ENCODE measurements around the gene CTDP1.
"Not testable (repeated sequence)": the region's sequence is repeated elsewhere in the genome, so short reads cannot be mapped to it uniquely, and the experiment has no call there.

The CTDP1 gene

GRCh38 chr18:79748321-79749180 lies 68.9 kb downstream of the CTDP1 start:
- TF ChIP-seq, protein P1, sequence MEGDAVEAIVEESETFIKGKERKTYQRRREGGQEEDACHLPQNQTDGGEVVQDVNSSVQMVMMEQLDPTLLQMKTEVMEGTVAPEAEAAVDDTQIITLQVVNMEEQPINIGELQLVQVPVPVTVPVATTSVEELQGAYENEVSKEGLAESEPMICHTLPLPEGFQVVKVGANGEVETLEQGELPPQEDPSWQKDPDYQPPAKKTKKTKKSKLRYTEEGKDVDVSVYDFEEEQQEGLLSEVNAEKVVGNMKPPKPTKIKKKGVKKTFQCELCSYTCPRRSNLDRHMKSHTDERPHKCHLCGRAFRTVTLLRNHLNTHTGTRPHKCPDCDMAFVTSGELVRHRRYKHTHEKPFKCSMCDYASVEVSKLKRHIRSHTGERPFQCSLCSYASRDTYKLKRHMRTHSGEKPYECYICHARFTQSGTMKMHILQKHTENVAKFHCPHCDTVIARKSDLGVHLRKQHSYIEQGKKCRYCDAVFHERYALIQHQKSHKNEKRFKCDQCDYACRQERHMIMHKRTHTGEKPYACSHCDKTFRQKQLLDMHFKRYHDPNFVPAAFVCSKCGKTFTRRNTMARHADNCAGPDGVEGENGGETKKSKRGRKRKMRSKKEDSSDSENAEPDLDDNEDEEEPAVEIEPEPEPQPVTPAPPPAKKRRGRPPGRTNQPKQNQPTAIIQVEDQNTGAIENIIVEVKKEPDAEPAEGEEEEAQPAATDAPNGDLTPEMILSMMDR (IDR thresholded peaks at IDR 0.05; ENCODE audit: borderline replicate concordance, control extremely low read depth, extremely low read depth, insufficient read depth, missing control alignments), result no peak
- in situ Hi-C loops (cut with MboI; ENCODE audit: low sequenced_read_pairs, unreplicated experiment), result no loop called here
- DNase-seq (ENCODE audit: low spot score), result no peak

GRCh38 chr18:79749251-79750191 lies 69.9 kb downstream of the CTDP1 start:
- no peak for DNase-seq (ENCODE audit: low spot score)
- in situ Hi-C loops (cut with MboI; ENCODE audit: low sequenced_read_pairs, unreplicated experiment), result no loop called here
- TF ChIP-seq, protein P1 (IDR thresholded peaks at IDR 0.05; ENCODE audit: borderline replicate concordance, control extremely low read depth, extremely low read depth, insufficient read depth, missing control alignments), result no peak

GRCh38 chr18:79750980-79751571 lies 71.5 kb downstream of the CTDP1 start:
- no peak for DNase-seq (ENCODE audit: low spot score)
- TF ChIP-seq, protein P1 (IDR thresholded peaks at IDR 0.05; ENCODE audit: borderline replicate concordance, control extremely low read depth, extremely low read depth, insufficient read depth, missing control alignments), result no peak
- in situ Hi-C loops (cut with MboI; ENCODE audit: low sequenced_read_pairs, unreplicated experiment), result no loop called here

- in situ Hi-C loops (cut with MboI; ENCODE audit: low sequenced_read_pairs, unreplicated experiment); DNase-seq (ENCODE audit: low spot score): not testable (repeated sequence)
These were observed 72.4 kb downstream of the CTDP1 start for GRCh38 chr18:79751918-79752578.

DNA sequence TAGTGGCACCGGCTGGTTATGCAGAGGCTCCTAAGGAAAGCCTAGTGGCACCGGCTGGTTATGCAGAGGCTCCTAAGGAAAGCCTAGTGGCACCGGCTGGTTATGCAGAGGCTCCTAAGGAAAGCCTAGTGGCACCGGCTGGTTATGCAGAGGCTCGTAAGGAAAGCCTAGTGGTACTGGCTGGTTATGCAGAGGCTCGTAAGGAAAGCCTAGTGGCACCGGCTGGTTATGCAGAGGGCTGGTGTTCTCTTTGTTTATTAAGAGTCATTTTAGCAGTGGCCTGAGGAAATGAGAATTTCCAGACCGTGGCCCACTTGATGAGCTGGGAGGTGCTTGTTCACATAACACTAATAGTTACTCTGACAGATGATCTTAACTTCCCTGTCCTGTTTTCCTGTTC lies 73.3 kb downstream of the CTDP1 start:
- in situ Hi-C loops (cut with MboI; ENCODE audit: low sequenced_read_pairs, unreplicated experiment); DNase-seq (ENCODE audit: low spot score): not testable (repeated sequence)

DNA sequence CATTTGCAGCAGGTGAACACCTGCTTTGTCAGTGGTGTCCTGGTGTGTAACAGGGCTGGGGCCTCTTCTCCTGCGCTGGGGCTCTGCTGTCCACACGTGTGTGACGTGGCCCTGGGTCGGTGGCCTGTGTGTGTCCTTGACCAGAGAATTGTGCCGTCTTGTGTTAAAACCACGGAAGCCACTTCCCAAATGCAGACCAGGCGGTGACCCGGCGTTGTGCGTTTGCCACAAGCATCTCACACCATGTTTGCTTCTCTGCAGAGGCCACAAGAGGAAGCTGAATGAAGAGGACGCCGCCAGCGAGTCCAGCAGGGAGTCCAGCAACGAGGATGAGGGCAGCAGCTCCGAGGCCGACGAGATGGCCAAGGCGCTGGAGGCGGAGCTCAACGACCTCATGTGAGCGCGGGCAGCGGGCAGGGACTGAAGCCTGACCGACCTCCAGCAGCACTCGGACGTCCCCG lies 73.8 kb downstream of the CTDP1 start:
- TF ChIP-seq, protein P1 (IDR thresholded peaks at IDR 0.05; ENCODE audit: borderline replicate concordance, control extremely low read depth, extremely low read depth, insufficient read depth, missing control alignments), result no peak
- DNase-seq (ENCODE audit: low spot score), result no peak
- in situ Hi-C loops (cut with MboI; ENCODE audit: low sequenced_read_pairs, unreplicated experiment), result no loop called here

All from GM13976 (cell line).